ENCODE measurements around the gene ADGRL3. TPM values are rescaled to one million over a fixed set of nuclear protein-coding genes. Genes with fewer than 3 reads are reported as not detected.

ADGRL3 gene
- total RNA-seq, 2 experiments from 2014 or later, result not detected

GRCh38 chr4:61580721-61581377 is 380.7 kb downstream of the ADGRL3 start:
- ATAC-seq, result no peak
- peaks cover 2% of the 10 kb centered on the region for H3K9me3 Mint-ChIP-seq

GRCh38 chr4:61583696-61584095 is 383.6 kb downstream of the ADGRL3 start:
- no peaks in the 10 kb centered on the region for H3K27me3 Mint-ChIP-seq
- POLR2A ChIA-PET, result no interaction called here
- no peak for TF ChIP-seq CTCF (IDR thresholded peaks at IDR 0.05)
- peaks cover 2% of the 10 kb centered on the region for H3K9me3 Mint-ChIP-seq
- no peaks in the 10 kb centered on the region for H3K4me1 Mint-ChIP-seq (ENCODE audit: low read depth)
- no peak overlapping the region for H3K4me3 Mint-ChIP-seq
- CTCF ChIA-PET, result no interaction called here
- ATAC-seq (no peak), DNase-seq (no peak)
- H3K36me3 Mint-ChIP-seq (ENCODE audit: low read depth), result no peaks in the 10 kb centered on the region
- intact Hi-C loops (cut with micrococcal nuclease), result no loop called here
- H3K27ac Mint-ChIP-seq, result no peak overlapping the region

More at GRCh38 chr4:61580721-61581377, 380.7 kb downstream of the ADGRL3 start:
- intact Hi-C loops (cut with micrococcal nuclease), result no loop called here
- no peaks in the 10 kb centered on the region for H3K4me1 Mint-ChIP-seq (ENCODE audit: low read depth)
- TF ChIP-seq CTCF (IDR thresholded peaks at IDR 0.05), result no peak
- no peaks in the 10 kb centered on the region for H3K27me3 Mint-ChIP-seq
- ChIA-PET POLR2A (no interaction called here), CTCF (interaction anchor here (0.6 kb wide), 1 partner anchor 147 kb away, joined by 3 read pairs; no protein-coding TSS in a partner anchor)
- no peak overlapping the region for H3K27ac Mint-ChIP-seq
- H3K4me3 Mint-ChIP-seq, result no peak overlapping the region
- no peak for DNase-seq
- no peaks in the 10 kb centered on the region for H3K36me3 Mint-ChIP-seq (ENCODE audit: low read depth)

GRCh38 chr4:61588621-61589402 is 388.7 kb downstream of the ADGRL3 start:
- Mint-ChIP-seq H3K27ac (no peak overlapping the region), H3K4me1 (ENCODE audit: low read depth) (no peaks in the 10 kb centered on the region), H3K27me3 (no peaks in the 10 kb centered on the region), H3K4me3 (no peak overlapping the region), H3K9me3 (peaks cover 7% of the 10 kb centered on the region), H3K36me3 (ENCODE audit: low read depth) (no peaks in the 10 kb centered on the region)
- no peak for DNase-seq
- POLR2A ChIA-PET, result no interaction called here
- CTCF ChIA-PET, result no interaction called here
- no peak for ATAC-seq
- intact Hi-C loops (cut with micrococcal nuclease), result no loop called here
- no peak for TF ChIP-seq CTCF (IDR thresholded peaks at IDR 0.05)

GRCh38 chr4:61590881-61591280 is 390.8 kb downstream of the ADGRL3 start:
- ATAC-seq (no peak), DNase-seq (no peak)
- no peaks in the 10 kb centered on the region for H3K27me3 Mint-ChIP-seq
- H3K36me3 Mint-ChIP-seq (ENCODE audit: low read depth), result no peaks in the 10 kb centered on the region
- intact Hi-C loops (cut with micrococcal nuclease), result no loop called here
- no peak overlapping the region for H3K27ac Mint-ChIP-seq
- TF ChIP-seq CTCF (IDR thresholded peaks at IDR 0.05), result no peak
- no peaks in the 10 kb centered on the region for H3K4me1 Mint-ChIP-seq (ENCODE audit: low read depth)
- ChIA-PET POLR2A (no interaction called here), CTCF (no interaction called here)
- H3K4me3 Mint-ChIP-seq, result no peak overlapping the region
- peaks cover 7% of the 10 kb centered on the region for H3K9me3 Mint-ChIP-seq
